HG02642 (cell line): ENCODE measurements around the gene RPS15.

Experiments used
- ATAC-seq: cut with Tn5 transposase; IDR thresholded peaks from one replicate; pipeline ENCODE4 v1.9.1; 2021; ENCODE audit warnings: mild to moderate bottlenecking; ENCODE audit not compliant: unreplicated experiment, poor library complexity

Gene RPS15

GRCh38 chr19:1449467-1450442 is 11.6 kb downstream of the RPS15 start, which contains the start of gene APC2:
Gene APC2, plus strand, starts transcription at chr19:1450121. Its CDS starts 2,881 bp downstream, at chr19:1453002.
- no peak for ATAC-seq

- no peak for ATAC-seq
Observed at GRCh38 chr19:1450735-1451731, 12.8 kb downstream of the RPS15 start.

GRCh38 chr19:1451916-1452801 is 14.0 kb downstream of the RPS15 start:
- no peak for ATAC-seq

- ATAC-seq = no peak
Observed at GRCh38 chr19:1452802-1453524, 14.8 kb downstream of the RPS15 start.

GRCh38 chr19:1453525-1454364 is 15.5 kb downstream of the RPS15 start:
- no peak for ATAC-seq

GRCh38 chr19:1455002-1455335 is 16.8 kb downstream of the RPS15 start:
- no peak for ATAC-seq

GRCh38 chr19:1455336-1456120 is 17.3 kb downstream of the RPS15 start:
- no peak for ATAC-seq

- ATAC-seq = no peak
Observed at GRCh38 chr19:1456121-1456900, 18.1 kb downstream of the RPS15 start.

- no peak for ATAC-seq
Observed at GRCh38 chr19:1457031-1457739, 19.0 kb downstream of the RPS15 start.

- ATAC-seq = no peak
Observed at GRCh38 chr19:1457892-1458291, 19.7 kb downstream of the RPS15 start.

GRCh38 chr19:1459479-1459878 is 21.3 kb downstream of the RPS15 start:
- ATAC-seq = no peak

- ATAC-seq = no peak
Observed at GRCh38 chr19:1460033-1460995, 22.1 kb downstream of the RPS15 start.

- no peak for ATAC-seq
Observed at GRCh38 chr19:1461862-1462261, 23.7 kb downstream of the RPS15 start.

GRCh38 chr19:1465191-1466016 is 27.2 kb downstream of the RPS15 start:
- no peak for ATAC-seq
